ENCODE data around the gene ATP5F1A. TPM values are rescaled to one million over a fixed set of nuclear protein-coding genes. Genes with fewer than 3 reads are reported as not detected.
"Not testable (repeated sequence)": the region's sequence is repeated elsewhere in the genome, so short reads cannot be mapped to it uniquely, and the experiment has no call there.

The ATP5F1A gene
- total and polyA plus RNA-seq, 4 donors, result 267 to 618 (median 369) TPM

- Histone ChIP-seq H3K4me3 (ENCODE audit: low read depth in 1 of 3, low read length in 3 of 3) (no peak overlapping the region), H3K9ac (ENCODE audit: low read depth in 1 of 2, low read length in 2 of 2) (no peak overlapping the region), H3K27ac (ENCODE audit: low read depth in 1 of 2, low read length in 2 of 2) (no peak overlapping the region), H3K4me1 (ENCODE audit: control insufficient read depth in 4 of 4, insufficient read depth in 4 of 4, low read length in 3 of 4) (peaks cover 2 to 15% (median 9%) of the 10 kb centered on the region in 4 donors), H3K36me3 (ENCODE audit: control insufficient read depth in 4 of 4, insufficient read depth in 3 of 4, low read depth in 1 of 4, low read length in 3 of 4) (peaks cover 3 to 23% (median 13%) of the 10 kb centered on the region in 4 donors), H3K9me3 (ENCODE audit: control insufficient read depth in 4 of 4, low read length in 3 of 4) (no peaks in the 10 kb centered on the region), H3K27me3 (ENCODE audit: control insufficient read depth in 4 of 4, insufficient read depth in 4 of 4, low read length in 3 of 4) (no peaks in the 10 kb centered on the region)
- WGBS, result 96% methylated on average over 10 of the region's 10 CpGs
- TF ChIP-seq, protein P1, sequence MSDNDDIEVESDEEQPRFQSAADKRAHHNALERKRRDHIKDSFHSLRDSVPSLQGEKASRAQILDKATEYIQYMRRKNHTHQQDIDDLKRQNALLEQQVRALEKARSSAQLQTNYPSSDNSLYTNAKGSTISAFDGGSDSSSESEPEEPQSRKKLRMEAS (IDR thresholded peaks at IDR 0.05), result no peak
- TF ChIP-seq ZBTB33 (IDR thresholded peaks at IDR 0.05) (no peak), FOXA2 (IDR thresholded peaks at IDR 0.05) (no peak)
- no peak for DNase-seq (ENCODE audit: low spot score)
Observed at GRCh38 chr18:46095532-46095931, 2.6 kb downstream of the ATP5F1A start.

GRCh38 chr18:46088501-46088900, 9.6 kb downstream of the ATP5F1A start:
- peaks cover 17 to 84% (median 79%) of the 10 kb centered on the region in 4 donors for H3K36me3 ChIP-seq (ENCODE audit: control insufficient read depth in 4 of 4, insufficient read depth in 3 of 4, low read depth in 1 of 4, low read length in 3 of 4)
- 78% methylated on average over 8 of the region's 8 CpGs for WGBS
- H3K27me3 ChIP-seq (ENCODE audit: control insufficient read depth in 4 of 4, insufficient read depth in 4 of 4, low read length in 3 of 4); H3K4me1 ChIP-seq (ENCODE audit: control insufficient read depth in 4 of 4, insufficient read depth in 4 of 4, low read length in 3 of 4); H3K27ac ChIP-seq (ENCODE audit: low read depth in 1 of 2, low read length in 2 of 2); DNase-seq (ENCODE audit: low spot score); H3K4me3 ChIP-seq (ENCODE audit: low read depth in 1 of 3, low read length in 3 of 3); H3K9ac ChIP-seq (ENCODE audit: low read depth in 1 of 2, low read length in 2 of 2); H3K9me3 ChIP-seq (ENCODE audit: control insufficient read depth in 4 of 4, low read length in 3 of 4): not testable (repeated sequence)

- H3K27ac ChIP-seq (ENCODE audit: low read depth in 1 of 2, low read length in 2 of 2), result no peak overlapping the region
- 84% methylated on average over 2 of the region's 2 CpGs for WGBS
- no peaks in the 10 kb centered on the region for H3K27me3 ChIP-seq (ENCODE audit: control insufficient read depth in 4 of 4, insufficient read depth in 4 of 4, low read length in 3 of 4)
- H3K4me3 ChIP-seq (ENCODE audit: low read depth in 1 of 3, low read length in 3 of 3), result no peak overlapping the region
- DNase-seq (ENCODE audit: low spot score), result no peak
- H3K4me1 ChIP-seq (ENCODE audit: control insufficient read depth in 4 of 4, insufficient read depth in 4 of 4, low read length in 3 of 4), result no peaks in the 10 kb centered on the region
- H3K36me3 ChIP-seq (ENCODE audit: control insufficient read depth in 4 of 4, insufficient read depth in 3 of 4, low read depth in 1 of 4, low read length in 3 of 4), result peaks cover 18 to 83% (median 75%) of the 10 kb centered on the region in 4 donors
- H3K9me3 ChIP-seq (ENCODE audit: control insufficient read depth in 4 of 4, low read length in 3 of 4), result no peaks in the 10 kb centered on the region
- TF ChIP-seq RXRA (IDR thresholded peaks at IDR 0.05), result no peak
- no peak for TF ChIP-seq NR2F2 (IDR thresholded peaks at IDR 0.05)
- TF ChIP-seq REST (IDR thresholded peaks at IDR 0.05), result no peak
- no peak for TF ChIP-seq SP1 (IDR thresholded peaks at IDR 0.05)
- TF ChIP-seq RAD21 (IDR thresholded peaks at IDR 0.05), result no peak
- no peak for TF ChIP-seq EGR1 (IDR thresholded peaks at IDR 0.05; ENCODE audit: low read depth in 2 of 2)
- TF ChIP-seq, protein P1 (IDR thresholded peaks at IDR 0.05), result no peak
- TF ChIP-seq JUND (IDR thresholded peaks at IDR 0.05), result no peak
- no peak for TF ChIP-seq CTCF (IDR thresholded peaks at IDR 0.05; ENCODE audit: low read depth, low read length, missing input control)
- no peak for TF ChIP-seq ATF3 (IDR thresholded peaks at IDR 0.05)
- TF ChIP-seq FOXA1 (IDR thresholded peaks at IDR 0.05), result no peak
- TF ChIP-seq YY1 (IDR thresholded peaks at IDR 0.05), result no peak
- no peak for TF ChIP-seq ZBTB33 (IDR thresholded peaks at IDR 0.05)
- TF ChIP-seq HNF4G (IDR thresholded peaks at IDR 0.05), result no peak
- no peak for TF ChIP-seq HNF4A (conservative IDR thresholded peaks at IDR 0.05)
- TF ChIP-seq FOXA2 (IDR thresholded peaks at IDR 0.05), result no peak
- no peak for TF ChIP-seq TAF1 (conservative IDR thresholded peaks at IDR 0.05)
- no peak for TF ChIP-seq GABPA (IDR thresholded peaks at IDR 0.05 in 1 of 2, conservative IDR thresholded peaks at IDR 0.05 in 1 of 2)
- no peak overlapping the region for H3K9ac ChIP-seq (ENCODE audit: low read depth in 1 of 2, low read length in 2 of 2)
Observed at GRCh38 chr18:46084431-46084830, 13.7 kb downstream of the ATP5F1A start.

All from liver (tissue), 9 donors.